ENCODE data around the gene HCCS. TPM values are rescaled to one million over a fixed set of nuclear protein-coding genes. Genes with fewer than 3 reads are reported as not detected.
A peak's percentile ranks its signal among the peaks of the same experiment; 100 is the strongest.

The HCCS gene
- total RNA-seq, 2 experiments from 2014 or later, result 16.4 to 17.2 TPM

DNA sequence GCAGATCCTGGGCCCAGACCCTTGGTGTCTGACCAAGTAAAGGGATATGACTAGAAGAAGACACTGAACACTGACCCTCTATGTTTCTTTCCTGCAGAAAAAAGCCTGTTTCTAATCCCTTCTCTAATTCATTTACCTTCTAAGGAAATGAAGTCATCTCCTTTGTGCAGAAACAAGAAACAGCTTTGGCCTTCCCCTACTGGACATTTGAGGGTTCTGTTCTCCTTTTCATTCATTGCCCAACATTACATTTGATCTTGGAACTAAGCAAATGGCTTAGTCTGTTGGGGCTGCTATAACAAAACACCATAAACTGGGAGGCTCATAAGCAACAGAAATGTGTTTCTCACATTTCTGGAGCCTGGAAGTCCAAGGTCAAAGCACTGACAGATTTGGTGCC is 20.0 kb downstream of the HCCS start:
- H3K9me3 Mint-ChIP-seq, result no peaks in the 10 kb centered on the region

DNA sequence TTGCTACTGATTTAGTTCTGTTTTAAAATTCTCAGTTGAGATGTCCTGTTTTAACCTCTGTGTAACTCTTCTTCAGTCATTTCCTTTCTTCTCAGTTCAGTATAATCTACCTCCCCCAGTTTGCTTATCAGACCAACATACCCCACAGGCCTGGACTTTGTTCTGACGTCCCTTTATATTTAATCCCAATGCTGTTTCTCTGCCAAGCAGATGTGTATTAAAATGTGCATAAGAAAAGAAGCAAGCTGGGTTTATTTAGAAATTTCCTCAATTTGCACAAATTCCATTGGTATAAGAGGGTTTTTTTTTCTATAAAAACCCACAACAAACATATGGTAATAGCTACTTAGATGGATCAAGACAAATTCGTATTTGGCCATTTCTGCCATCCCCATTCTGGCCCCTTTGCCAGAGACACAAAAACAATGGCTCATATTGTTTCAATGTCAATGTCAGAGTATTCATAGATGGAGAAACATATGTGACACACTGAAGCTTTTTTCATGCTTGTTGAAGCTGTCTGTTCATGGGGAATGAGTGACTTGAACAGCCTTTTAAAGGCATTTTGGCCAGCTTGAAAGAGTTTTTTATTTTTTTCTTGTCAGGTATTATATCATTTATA is 24.5 kb downstream of the HCCS start:
- H3K27me3 Mint-ChIP-seq, result peaks cover 2% of the 10 kb centered on the region
- CTCF ChIA-PET, result interaction anchor here (0.9 to 1.2 kb wide), 2 partner anchors 945 to 1016 kb away, joined by 4 read pairs; no protein-coding TSS in a partner anchor
- H3K9me3 Mint-ChIP-seq, result no peaks in the 10 kb centered on the region
- H3K4me1 Mint-ChIP-seq, result no peaks in the 10 kb centered on the region
- H3K4me3 Mint-ChIP-seq, result no peak overlapping the region
- no peaks in the 10 kb centered on the region for H3K36me3 Mint-ChIP-seq (ENCODE audit: low read depth)
- POLR2A ChIA-PET, result no interaction called here
- no peak overlapping the region for H3K27ac Mint-ChIP-seq
- DNase-seq, result no peak

More for the DNA sequence above, 20.0 kb downstream of the HCCS start:
- POLR2A ChIA-PET, result no interaction called here
- no peaks in the 10 kb centered on the region for H3K36me3 Mint-ChIP-seq (ENCODE audit: low read depth)
- DNase-seq, result no peak
- CTCF ChIA-PET, result no interaction called here
- H3K4me1 Mint-ChIP-seq, result no peaks in the 10 kb centered on the region
- no peak overlapping the region for H3K4me3 Mint-ChIP-seq
- H3K27ac Mint-ChIP-seq, result no peak overlapping the region
- no peaks in the 10 kb centered on the region for H3K27me3 Mint-ChIP-seq

DNA sequence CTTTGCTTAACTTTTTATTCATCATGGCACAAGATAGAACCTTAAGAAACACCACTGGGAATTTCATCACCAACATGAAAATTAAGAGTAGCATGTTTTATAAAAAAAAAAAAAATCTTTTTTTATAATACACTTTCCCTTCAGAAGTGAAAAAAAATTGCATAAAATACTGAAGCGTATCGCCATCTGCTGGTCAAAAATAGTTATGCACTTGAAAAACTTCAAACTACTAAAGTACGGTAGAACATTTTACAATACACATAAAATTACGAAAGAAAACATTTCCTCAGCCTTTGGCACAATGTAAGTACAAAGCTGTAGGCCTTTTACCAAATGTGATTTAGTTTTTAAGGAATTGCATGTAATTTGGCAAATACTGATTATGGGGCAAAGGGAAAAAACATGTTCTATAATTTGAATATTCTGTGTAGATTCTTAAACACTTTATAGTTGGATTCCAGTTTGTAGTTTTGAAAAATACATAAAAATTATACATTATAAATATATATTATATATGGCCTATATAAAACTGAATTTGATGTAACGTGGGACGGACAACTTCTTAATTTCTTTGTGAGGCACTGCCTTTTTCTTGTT is 26.5 kb downstream of the HCCS start:
- ChIA-PET POLR2A (no interaction called here), CTCF (interaction anchor here (0.6 to 1.3 kb wide), 3 partner anchors 18 to 947 kb away, joined by 3 read pairs; no protein-coding TSS in a partner anchor)
- no peak overlapping the region for H3K4me3 Mint-ChIP-seq
- H3K27ac Mint-ChIP-seq, result no peak overlapping the region
- H3K9me3 Mint-ChIP-seq, result no peaks in the 10 kb centered on the region
- peak; percentile 19 for DNase-seq
- peaks cover 2% of the 10 kb centered on the region for H3K27me3 Mint-ChIP-seq
- H3K4me1 Mint-ChIP-seq, result no peaks in the 10 kb centered on the region
- H3K36me3 Mint-ChIP-seq (ENCODE audit: low read depth), result no peaks in the 10 kb centered on the region

DNA sequence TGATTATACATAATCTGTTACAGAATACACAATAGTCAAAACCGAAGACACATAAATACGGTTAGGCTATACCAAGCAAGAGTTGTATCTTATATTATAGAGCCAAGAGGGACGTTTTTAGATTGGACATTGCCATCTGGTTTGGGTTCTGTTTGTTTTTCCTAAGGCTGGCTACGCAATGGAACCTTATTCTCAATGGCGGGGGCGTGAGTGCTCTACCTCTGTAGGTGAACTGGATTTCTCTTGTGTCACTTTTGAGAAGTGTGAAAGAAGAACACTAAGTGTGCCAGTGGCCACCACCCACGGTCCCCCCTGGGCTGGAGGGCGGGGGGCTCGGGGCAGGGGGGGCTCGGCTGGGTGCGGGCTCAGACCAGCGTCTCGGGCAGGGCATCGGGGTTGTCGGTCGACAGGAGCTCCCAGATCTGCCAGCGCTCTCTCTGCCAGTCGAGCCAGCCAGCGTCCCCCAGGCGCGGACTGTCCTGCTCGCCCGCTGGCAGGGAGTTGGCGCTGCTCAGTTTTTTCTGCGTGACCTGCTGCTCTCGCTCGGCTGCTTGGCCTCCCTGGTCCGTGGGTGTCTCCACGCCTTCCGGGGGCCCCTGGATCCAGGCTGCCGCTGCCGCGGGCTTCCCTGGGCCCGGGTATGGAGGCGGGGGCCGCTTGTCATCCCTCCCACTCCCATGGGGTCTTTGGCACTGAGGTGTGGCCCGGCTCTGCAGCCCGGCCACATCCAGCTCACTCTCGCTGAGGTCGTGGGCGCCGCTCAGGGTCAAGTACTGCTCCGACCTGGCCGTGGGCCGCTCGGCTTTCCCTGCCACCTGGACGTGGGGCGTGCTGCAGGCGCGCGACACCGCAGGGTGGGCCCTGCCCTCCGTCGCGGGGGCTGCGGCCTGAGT is 27.6 kb downstream of the HCCS start:
- ChIA-PET POLR2A (no interaction called here), CTCF (no interaction called here)
- Mint-ChIP-seq H3K4me1 (no peaks in the 10 kb centered on the region), H3K9me3 (no peaks in the 10 kb centered on the region), H3K27ac (no peak overlapping the region), H3K4me3 (no peak overlapping the region), H3K27me3 (peaks cover 2% of the 10 kb centered on the region), H3K36me3 (ENCODE audit: low read depth) (no peaks in the 10 kb centered on the region)
- DNase-seq, result no peak

DNA sequence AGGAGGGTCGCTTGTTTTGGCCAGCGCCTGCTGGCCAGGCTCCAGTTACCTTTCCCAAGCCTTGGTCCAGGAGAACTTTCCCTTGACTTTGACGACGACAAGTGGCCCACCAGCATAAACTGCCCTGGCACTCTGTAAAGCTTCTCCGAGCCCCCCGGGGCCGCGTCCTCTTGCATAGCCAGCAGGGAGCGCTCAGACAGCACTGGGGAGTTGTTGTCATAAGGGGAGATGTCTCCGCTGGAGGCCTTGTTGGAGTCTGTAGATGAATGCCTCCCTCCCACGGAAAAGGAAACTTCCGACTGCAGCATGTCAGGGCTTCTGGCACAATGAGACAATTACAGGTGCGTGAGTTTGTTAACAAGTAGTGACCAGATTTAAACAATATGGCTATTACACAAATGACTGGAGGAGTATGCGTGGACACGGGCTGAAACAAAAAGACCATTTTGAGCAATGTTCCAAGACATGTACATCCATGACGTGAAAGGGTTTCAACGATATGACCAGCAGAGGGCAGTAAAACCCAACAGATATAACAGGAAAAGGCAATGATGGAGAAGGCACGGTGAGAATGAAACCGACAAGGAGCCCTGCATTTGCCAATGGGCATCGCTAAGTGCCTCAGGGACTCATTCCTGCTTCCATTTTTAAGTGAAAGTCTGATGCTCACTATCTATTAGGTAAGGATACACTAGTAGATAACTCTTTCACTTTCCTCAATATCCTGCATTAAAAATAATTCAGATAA is 33.0 kb downstream of the HCCS start:
- peak; percentile 65 for DNase-seq
- CTCF ChIA-PET, result no interaction called here
- Mint-ChIP-seq H3K36me3 (ENCODE audit: low read depth) (no peaks in the 10 kb centered on the region), H3K27me3 (peaks cover 2% of the 10 kb centered on the region), H3K4me1 (peaks cover 4% of the 10 kb centered on the region), H3K27ac (no peak overlapping the region), H3K9me3 (no peaks in the 10 kb centered on the region), H3K4me3 (no peak overlapping the region)
- POLR2A ChIA-PET, result no interaction called here

- Mint-ChIP-seq H3K4me3 (no peak overlapping the region), H3K4me1 (peaks cover 4% of the 10 kb centered on the region)
- no peak for DNase-seq
Observed at GRCh38 chrX:11146411-11146810, 35.3 kb downstream of the HCCS start.

DNA sequence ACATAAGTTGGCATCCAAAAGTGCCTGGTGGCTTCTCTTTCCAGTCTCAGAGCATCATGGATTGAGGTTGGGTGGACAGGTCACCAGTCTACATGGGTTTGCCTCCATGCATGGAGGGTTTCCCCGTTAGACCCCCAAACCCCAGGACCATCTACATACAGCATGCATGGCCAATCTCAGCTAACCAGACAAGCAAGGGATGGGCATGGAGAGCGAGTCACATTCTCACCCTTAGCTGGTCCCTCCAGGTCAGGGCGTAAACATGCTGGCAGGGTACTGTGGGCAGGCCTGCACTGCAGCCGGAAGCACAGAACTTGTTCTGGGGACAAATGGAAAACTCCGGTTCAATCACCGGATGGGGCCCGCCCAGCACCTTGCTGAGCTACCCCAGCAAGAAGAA is 37.3 kb downstream of the HCCS start:
- POLR2A ChIA-PET, result no interaction called here
- Mint-ChIP-seq H3K27ac (no peak overlapping the region), H3K9me3 (no peaks in the 10 kb centered on the region), H3K4me3 (no peak overlapping the region), H3K36me3 (ENCODE audit: low read depth) (no peaks in the 10 kb centered on the region), H3K27me3 (no peaks in the 10 kb centered on the region), H3K4me1 (peaks cover 4% of the 10 kb centered on the region)
- no peak for DNase-seq
- CTCF ChIA-PET, result interaction anchor here (1.2 kb wide), 1 partner anchor 22 kb away, joined by 4 read pairs; no protein-coding TSS in a partner anchor

More at GRCh38 chrX:11146411-11146810, 35.3 kb downstream of the HCCS start:
- ChIA-PET CTCF (no interaction called here), POLR2A (no interaction called here)
- Mint-ChIP-seq H3K27me3 (no peaks in the 10 kb centered on the region), H3K9me3 (no peaks in the 10 kb centered on the region), H3K36me3 (ENCODE audit: low read depth) (no peaks in the 10 kb centered on the region), H3K27ac (no peak overlapping the region)

DNA sequence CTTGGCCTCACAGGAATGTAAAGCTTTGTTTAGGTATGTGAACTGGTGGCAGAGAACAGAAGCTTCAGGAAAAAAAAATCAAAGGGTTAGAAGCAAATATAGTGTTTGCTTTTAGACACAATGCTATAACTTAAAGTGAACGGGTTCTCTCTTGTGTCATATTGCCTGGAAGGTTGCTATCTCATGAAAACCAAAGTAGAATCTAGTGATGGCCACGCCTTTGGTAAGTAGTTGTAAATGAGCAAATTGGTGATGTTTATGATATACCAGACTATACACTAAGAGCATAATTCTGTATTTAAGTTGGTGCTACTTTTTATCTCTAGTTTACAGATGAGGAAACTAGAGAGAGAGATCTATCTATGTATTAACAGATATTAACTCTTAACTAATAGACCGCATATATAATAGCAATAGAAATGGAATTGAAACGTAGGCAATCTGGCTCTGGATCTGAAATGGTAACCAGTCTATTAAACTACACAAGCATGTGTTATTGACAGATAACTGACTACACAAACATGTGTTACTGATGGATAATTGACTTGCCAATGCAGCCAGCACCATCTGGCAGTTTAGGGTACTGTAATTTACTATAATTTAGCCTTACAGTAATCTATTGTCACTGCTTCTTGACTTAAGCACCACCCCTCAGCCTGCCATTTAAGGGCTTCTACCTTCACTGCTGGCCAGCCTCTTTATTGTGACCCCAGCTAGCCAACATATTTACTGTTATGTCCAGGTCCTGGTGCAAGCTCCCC is 40.8 kb downstream of the HCCS start:
- Mint-ChIP-seq H3K4me1 (no peaks in the 10 kb centered on the region), H3K4me3 (no peak overlapping the region), H3K9me3 (no peaks in the 10 kb centered on the region), H3K27me3 (no peaks in the 10 kb centered on the region), H3K36me3 (ENCODE audit: low read depth) (no peaks in the 10 kb centered on the region), H3K27ac (no peak overlapping the region)
- DNase-seq, result no peak
- POLR2A ChIA-PET, result no interaction called here
- CTCF ChIA-PET, result no interaction called here

DNA sequence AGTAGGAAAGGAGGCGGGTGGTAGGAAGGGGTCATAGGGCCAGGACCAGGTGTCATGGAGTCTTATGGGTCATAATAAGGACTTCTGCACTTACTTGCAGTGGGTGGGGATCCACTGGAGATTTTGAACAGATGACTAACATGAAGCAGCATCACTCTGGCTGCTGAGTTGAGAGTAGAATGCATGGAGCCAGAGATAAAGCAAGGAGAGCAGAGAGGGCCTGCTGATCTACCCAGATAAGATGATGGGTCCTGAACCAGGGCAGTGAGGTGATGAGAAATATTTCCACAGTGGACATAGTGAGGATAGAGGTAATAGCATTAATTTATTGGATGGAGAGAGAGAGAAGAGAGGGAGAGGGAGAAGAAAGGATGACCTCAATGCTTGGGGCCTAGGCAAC is 48.0 kb downstream of the HCCS start:
- H3K27me3 Mint-ChIP-seq, result no peaks in the 10 kb centered on the region
- H3K27ac Mint-ChIP-seq, result no peak overlapping the region
- ChIA-PET CTCF (no interaction called here), POLR2A (no interaction called here)
- H3K9me3 Mint-ChIP-seq, result no peaks in the 10 kb centered on the region
- no peaks in the 10 kb centered on the region for H3K4me1 Mint-ChIP-seq
- no peaks in the 10 kb centered on the region for H3K36me3 Mint-ChIP-seq (ENCODE audit: low read depth)
- no peak for DNase-seq
- H3K4me3 Mint-ChIP-seq, result no peak overlapping the region

- no peak for DNase-seq
- ChIA-PET CTCF (no interaction called here), POLR2A (no interaction called here)
- Mint-ChIP-seq H3K9me3 (no peaks in the 10 kb centered on the region), H3K36me3 (ENCODE audit: low read depth) (no peaks in the 10 kb centered on the region), H3K27ac (no peak overlapping the region), H3K4me3 (no peak overlapping the region), H3K4me1 (no peaks in the 10 kb centered on the region), H3K27me3 (peaks cover 4% of the 10 kb centered on the region)
Observed at GRCh38 chrX:11164433-11164832, 53.3 kb downstream of the HCCS start.

GRCh38 chrX:11171956-11172355 is 60.8 kb downstream of the HCCS start:
- DNase-seq, result no peak
- ChIA-PET CTCF (interaction anchor here (1.3 kb wide), 1 partner anchor 16 kb away, joined by 4 read pairs; no protein-coding TSS in a partner anchor), POLR2A (no interaction called here)
- Mint-ChIP-seq H3K4me1 (no peaks in the 10 kb centered on the region), H3K4me3 (no peak overlapping the region), H3K27ac (no peak overlapping the region), H3K36me3 (ENCODE audit: low read depth) (no peaks in the 10 kb centered on the region), H3K27me3 (peaks cover 4% of the 10 kb centered on the region), H3K9me3 (no peaks in the 10 kb centered on the region)

DNA sequence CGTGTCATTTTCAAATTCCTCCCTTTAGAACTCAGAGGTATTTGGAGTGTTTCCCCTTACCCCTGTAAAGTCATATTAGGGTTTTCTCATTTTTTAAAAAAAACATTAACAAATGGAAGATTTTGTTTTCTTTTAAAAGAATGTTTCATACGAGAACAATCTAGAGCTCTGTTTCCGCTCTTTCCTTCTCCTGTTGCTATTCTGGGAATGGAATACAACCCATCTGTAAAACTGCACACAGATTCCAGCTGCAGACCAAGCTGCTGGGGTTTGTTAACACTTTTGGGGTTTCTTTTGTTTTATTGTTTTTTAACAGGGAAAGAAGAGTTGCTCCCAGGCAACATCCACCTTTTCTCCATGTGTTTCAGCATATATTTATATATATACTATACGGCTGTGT is 61.3 kb downstream of the HCCS start:
- POLR2A ChIA-PET, result no interaction called here
- Mint-ChIP-seq H3K36me3 (ENCODE audit: low read depth) (no peaks in the 10 kb centered on the region), H3K9me3 (no peaks in the 10 kb centered on the region), H3K27me3 (no peaks in the 10 kb centered on the region), H3K27ac (no peak overlapping the region), H3K4me1 (no peaks in the 10 kb centered on the region), H3K4me3 (no peak overlapping the region)
- CTCF ChIA-PET, result interaction anchor here (1.3 kb wide), 1 partner anchor 16 kb away, joined by 4 read pairs; no protein-coding TSS in a partner anchor
- DNase-seq, result no peak

Measured in activated CD4-positive, alpha-beta T cell treated with anti-CD3 and anti-CD28 coated beads, Interleukin-2, amount 10 ng/mL, durations not matched to agents 7 days and 5 days (primary cell).